Activated CD4-positive, alpha-beta memory T cell treated with anti-CD3 and anti-CD28 coated beads, Interleukin-2, amount 10 ng/mL, durations not matched to agents 7 days and 5 days (primary cell): ENCODE measurements around the gene GREB1L. TPM values are rescaled to one million over a fixed set of nuclear protein-coding genes. Genes with fewer than 3 reads are reported as not detected.
A peak's percentile ranks its signal among the peaks of the same experiment; 100 is the strongest.

ENCODE experiments used
- CTCF ChIA-PET: fragments of 350-600 bp; sonication (Branson Sonifier 250); formaldehyde crosslinking; loops from one replicate; lab custom pipeline; 2021; ENCODE audit warnings: antibody characterized with exemption, inconsistent platforms; lab: Charles Lee
- POLR2A ChIA-PET: fragments of 350-600 bp; sonication (Branson Sonifier 250); formaldehyde crosslinking; loops from one replicate; lab custom pipeline; 2021; ENCODE audit warnings: antibody characterized with exemption; lab: Charles Lee
- DNase-seq: peaks from one replicate; pipeline ENCODE4 v3.0.0-alpha.2; 2020
- H3K27ac Mint-ChIP-seq: one replicate; pipeline ENCODE4 v1.8.0; 2021; ENCODE audit warnings: mild to moderate bottlenecking, mixed read lengths
- H3K27me3 Mint-ChIP-seq: one replicate; pipeline ENCODE4 v1.8.0; 2021; ENCODE audit warnings: mixed read lengths
- H3K36me3 Mint-ChIP-seq: one replicate; pipeline ENCODE4 v1.8.0; 2021; ENCODE audit warnings: low read depth, mixed read lengths
- H3K4me1 Mint-ChIP-seq: one replicate; pipeline ENCODE4 v1.8.0; 2021; ENCODE audit warnings: mixed read lengths
- H3K4me3 Mint-ChIP-seq: one replicate; pipeline ENCODE4 v1.8.0; 2021; ENCODE audit warnings: mild to moderate bottlenecking, mixed read lengths
- H3K9me3 Mint-ChIP-seq: one replicate; pipeline ENCODE4 v1.8.0; 2021; ENCODE audit warnings: mixed read lengths
- total RNA-seq, 2 experiments: library from RNA; stranded (reverse); gene quantifications; one replicate each; pipeline ENCODE4 v1.2.3, GENCODE V29; 2021

The GREB1L gene
- total RNA-seq, 2 experiments from 2014 or later: not detected

- ChIA-PET POLR2A (no interaction called here), CTCF (no interaction called here)
These were observed 232.6 kb downstream of the GREB1L start for GRCh38 chr18:21474621-21475020.

GRCh38 chr18:21479721-21480120 lies 237.7 kb downstream of the GREB1L start:
- H3K4me3 Mint-ChIP-seq: no peak overlapping the region
- H3K36me3 Mint-ChIP-seq: no peaks in the 10 kb centered on the region
- no peaks in the 10 kb centered on the region for H3K9me3 Mint-ChIP-seq
- no peak for DNase-seq
- CTCF ChIA-PET: no interaction called here
- POLR2A ChIA-PET: no interaction called here
- no peaks in the 10 kb centered on the region for H3K4me1 Mint-ChIP-seq
- H3K27me3 Mint-ChIP-seq: peaks cover 14% of the 10 kb centered on the region
- no peak overlapping the region for H3K27ac Mint-ChIP-seq

More at GRCh38 chr18:21474621-21475020, 232.6 kb downstream of the GREB1L start:
- peaks cover 11% of the 10 kb centered on the region for H3K27me3 Mint-ChIP-seq
- no peaks in the 10 kb centered on the region for H3K4me1 Mint-ChIP-seq
- H3K27ac Mint-ChIP-seq: no peak overlapping the region
- H3K9me3 Mint-ChIP-seq: no peaks in the 10 kb centered on the region
- no peak for DNase-seq
- H3K4me3 Mint-ChIP-seq: no peak overlapping the region
- H3K36me3 Mint-ChIP-seq: no peaks in the 10 kb centered on the region

GRCh38 chr18:21481739-21482138 lies 239.7 kb downstream of the GREB1L start:
- Mint-ChIP-seq H3K4me1 (peaks cover 4% of the 10 kb centered on the region), H3K36me3 (no peaks in the 10 kb centered on the region), H3K9me3 (no peaks in the 10 kb centered on the region), H3K4me3 (no peak overlapping the region), H3K27me3 (peaks cover 11% of the 10 kb centered on the region), H3K27ac (no peak overlapping the region)
- ChIA-PET CTCF (no interaction called here), POLR2A (no interaction called here)
- no peak for DNase-seq

GRCh38 chr18:21483051-21483450 lies 241.0 kb downstream of the GREB1L start:
- ChIA-PET CTCF (no interaction called here), POLR2A (no interaction called here)
- Mint-ChIP-seq H3K4me3 (no peak overlapping the region), H3K9me3 (no peaks in the 10 kb centered on the region), H3K27me3 (peaks cover 15% of the 10 kb centered on the region), H3K4me1 (peaks cover 4% of the 10 kb centered on the region), H3K27ac (no peak overlapping the region), H3K36me3 (no peaks in the 10 kb centered on the region)
- DNase-seq: no peak

GRCh38 chr18:21484851-21485636 lies 243.0 kb downstream of the GREB1L start:
- peaks cover 4% of the 10 kb centered on the region for H3K4me1 Mint-ChIP-seq
- H3K27ac Mint-ChIP-seq: no peak overlapping the region
- peaks cover 13% of the 10 kb centered on the region for H3K27me3 Mint-ChIP-seq
- POLR2A ChIA-PET: no interaction called here
- no peaks in the 10 kb centered on the region for H3K9me3 Mint-ChIP-seq
- H3K4me3 Mint-ChIP-seq: no peak overlapping the region
- no peaks in the 10 kb centered on the region for H3K36me3 Mint-ChIP-seq
- CTCF ChIA-PET: interaction anchor here (0.7 kb wide), 1 partner anchor 116 kb away, joined by 4 read pairs; the partner anchor contains the start of gene ESCO1
- no peak for DNase-seq

- Mint-ChIP-seq H3K9me3 (no peaks in the 10 kb centered on the region), H3K27me3 (peaks cover 6% of the 10 kb centered on the region), H3K36me3 (no peaks in the 10 kb centered on the region), H3K27ac (no peak overlapping the region), H3K4me1 (peaks cover 4% of the 10 kb centered on the region), H3K4me3 (no peak overlapping the region)
- POLR2A ChIA-PET: no interaction called here
- DNase-seq: no peak
- CTCF ChIA-PET: interaction anchor here (3.7 kb wide), 1 partner anchor 469 kb away, joined by 13 read pairs; no protein-coding TSS in a partner anchor
These were observed 244.9 kb downstream of the GREB1L start for GRCh38 chr18:21486905-21487437.

GRCh38 chr18:21489119-21489750 lies 247.2 kb downstream of the GREB1L start:
- peak; percentile 29 for DNase-seq
- Mint-ChIP-seq H3K27ac (no peak overlapping the region), H3K36me3 (no peaks in the 10 kb centered on the region), H3K27me3 (peaks cover 6% of the 10 kb centered on the region), H3K9me3 (no peaks in the 10 kb centered on the region), H3K4me1 (peaks cover 4% of the 10 kb centered on the region), H3K4me3 (no peak overlapping the region)
- CTCF ChIA-PET: interaction anchor here (0.6 to 3.7 kb wide), 8 partner anchors 16 to 470 kb away, joined by 3 to 13 read pairs (median 3); partner anchors contain the start of gene ESCO1
- POLR2A ChIA-PET: no interaction called here

GRCh38 chr18:21489919-21490495 lies 248.0 kb downstream of the GREB1L start:
- no peak for DNase-seq
- peaks cover 8% of the 10 kb centered on the region for H3K27me3 Mint-ChIP-seq
- peaks cover 4% of the 10 kb centered on the region for H3K4me1 Mint-ChIP-seq
- no peak overlapping the region for H3K4me3 Mint-ChIP-seq
- CTCF ChIA-PET: interaction anchor here (0.7 to 3.7 kb wide), 6 partner anchors 16 to 466 kb away, joined by 3 to 13 read pairs (median 3); partner anchors contain the start of gene ESCO1
- H3K9me3 Mint-ChIP-seq: no peaks in the 10 kb centered on the region
- no peaks in the 10 kb centered on the region for H3K36me3 Mint-ChIP-seq
- H3K27ac Mint-ChIP-seq: no peak overlapping the region
- POLR2A ChIA-PET: no interaction called here

GRCh38 chr18:21490748-21491147 lies 248.7 kb downstream of the GREB1L start:
- H3K27me3 Mint-ChIP-seq: peaks cover 8% of the 10 kb centered on the region

GRCh38 chr18:21496277-21496835 lies 254.3 kb downstream of the GREB1L start:
- POLR2A ChIA-PET: no interaction called here

More at GRCh38 chr18:21490748-21491147, 248.7 kb downstream of the GREB1L start:
- ChIA-PET POLR2A (no interaction called here), CTCF (no interaction called here)
- no peak overlapping the region for H3K4me3 Mint-ChIP-seq
- no peak for DNase-seq
- no peak overlapping the region for H3K27ac Mint-ChIP-seq
- H3K9me3 Mint-ChIP-seq: no peaks in the 10 kb centered on the region
- no peaks in the 10 kb centered on the region for H3K4me1 Mint-ChIP-seq
- no peaks in the 10 kb centered on the region for H3K36me3 Mint-ChIP-seq

GRCh38 chr18:21499997-21500396 lies 258.0 kb downstream of the GREB1L start:
- Mint-ChIP-seq H3K36me3 (no peaks in the 10 kb centered on the region), H3K4me1 (no peaks in the 10 kb centered on the region), H3K4me3 (no peak overlapping the region), H3K27me3 (peaks cover 1% of the 10 kb centered on the region), H3K9me3 (no peaks in the 10 kb centered on the region), H3K27ac (no peak overlapping the region)
- ChIA-PET POLR2A (no interaction called here), CTCF (no interaction called here)
- DNase-seq: no peak

More at GRCh38 chr18:21496277-21496835, 254.3 kb downstream of the GREB1L start:
- H3K4me3 Mint-ChIP-seq: no peak overlapping the region
- H3K27ac Mint-ChIP-seq: no peak overlapping the region
- peaks cover 3% of the 10 kb centered on the region for H3K27me3 Mint-ChIP-seq
- H3K9me3 Mint-ChIP-seq: no peaks in the 10 kb centered on the region
- DNase-seq: no peak
- no peaks in the 10 kb centered on the region for H3K36me3 Mint-ChIP-seq
- CTCF ChIA-PET: interaction anchor here (1.0 kb wide), 1 partner anchor 104 kb away, joined by 3 read pairs; the partner anchor contains the start of gene ESCO1
- H3K4me1 Mint-ChIP-seq: no peaks in the 10 kb centered on the region

GRCh38 chr18:21502661-21503060 lies 260.6 kb downstream of the GREB1L start:
- no peaks in the 10 kb centered on the region for H3K4me1 Mint-ChIP-seq
- CTCF ChIA-PET: interaction anchor here (0.7 kb wide), 1 partner anchor 8 kb away, joined by 3 read pairs; no protein-coding TSS in a partner anchor
- H3K27ac Mint-ChIP-seq: no peak overlapping the region
- DNase-seq: no peak
- H3K36me3 Mint-ChIP-seq: no peaks in the 10 kb centered on the region
- no peak overlapping the region for H3K4me3 Mint-ChIP-seq
- H3K9me3 Mint-ChIP-seq: no peaks in the 10 kb centered on the region
- H3K27me3 Mint-ChIP-seq: no peaks in the 10 kb centered on the region
- POLR2A ChIA-PET: no interaction called here
